Caco-2 (cell line): Measurements from ENCODE around the gene PPP1R12B. TPM values are rescaled to one million over a fixed set of nuclear protein-coding genes. Genes with fewer than 3 reads are reported as not detected.
"Not testable (repeated sequence)": the region's sequence is repeated elsewhere in the genome, so short reads cannot be mapped to it uniquely, and the experiment has no call there.

ENCODE experiments used
- BruUV-seq: library from RNA; stranded (reverse); fragments of 400-500 nt; replicated peaks from 2 replicates; lab custom pipeline; 2021; lab: Mats Ljungman, UMichigan
- CTCF ChIA-PET: fragments of 300-600 bp; sonication (Branson Sonifier 250); formaldehyde crosslinking; loops from one replicate; lab custom pipeline; 2022; ENCODE audit warnings: antibody characterized with exemption; lab: Charles Lee
- POLR2A ChIA-PET: fragments of 300-600 bp; sonication (Branson Sonifier 250); formaldehyde crosslinking; loops from one replicate; lab custom pipeline; 2022; ENCODE audit warnings: antibody characterized with exemption; lab: Charles Lee
- DNase-seq, 2 experiments: peaks; one replicate each; pipeline versions ENCODE4 v3.0.0 to v3.0.0-alpha.2; 2020 to 2022
- H3K27me3 ChIP-seq: replicated peaks from 2 replicates; pipeline ENCODE4 v1.6.0; 2011; ENCODE audit warnings: low read length; ENCODE audit not compliant: control insufficient read depth, insufficient read depth
- H3K36me3 ChIP-seq: 2 replicates; pipeline ENCODE4 v1.5.1; 2011; ENCODE audit warnings: low read length; ENCODE audit not compliant: control insufficient read depth, insufficient read depth
- H3K4me1 ChIP-seq: fragments of 250-450 bp; sonication (Bioruptor Pico); 2 replicates; pipeline ENCODE4 v1.5.1; 2020; ENCODE audit warnings: mild to moderate bottlenecking
- H3K4me3 ChIP-seq: 2 replicates; pipeline ENCODE4 v1.5.1; 2011; ENCODE audit warnings: low read depth, mild to moderate bottlenecking, control low read depth, low read length
- H3K9me3 ChIP-seq: fragments of 250-450 bp; sonication (Bioruptor Pico); 2 replicates; pipeline ENCODE4 v1.5.1; 2020; ENCODE audit warnings: mild to moderate bottlenecking, moderate library complexity
- H3K27ac Mint-ChIP-seq: one replicate; pipeline ENCODE4 v1.8.0; 2022; ENCODE audit warnings: mixed read lengths; ENCODE audit not compliant: unreplicated experiment
- H3K27me3 Mint-ChIP-seq: one replicate; pipeline ENCODE4 v1.8.0; 2022; ENCODE audit warnings: mixed read lengths; ENCODE audit not compliant: insufficient read depth, unreplicated experiment
- H3K36me3 Mint-ChIP-seq: one replicate; pipeline ENCODE4 v1.8.0; 2022; ENCODE audit warnings: mild to moderate bottlenecking, mixed read lengths; ENCODE audit not compliant: insufficient read depth, unreplicated experiment
- H3K4me1 Mint-ChIP-seq: one replicate; pipeline ENCODE4 v1.8.0; 2022; ENCODE audit warnings: low read depth, mixed read lengths; ENCODE audit not compliant: unreplicated experiment
- H3K4me3 Mint-ChIP-seq: one replicate; pipeline ENCODE4 v1.8.0; 2022; ENCODE audit warnings: mild to moderate bottlenecking, moderate library complexity, mixed read lengths; ENCODE audit not compliant: unreplicated experiment
- H3K9me3 Mint-ChIP-seq: one replicate; pipeline ENCODE4 v1.8.0; 2022; ENCODE audit warnings: mixed read lengths; ENCODE audit not compliant: unreplicated experiment
- CTCF ChIP-seq, 2 experiments: fragments of 200-600 bp in 1 of 2; IDR thresholded peaks; 1 replicate in 1 of 2; 2 replicates in 1 of 2; pipeline versions ENCODE4 v1.5.1 to v1.8.0; 2011 to 2022; ENCODE audit warnings: antibody characterized with exemption in 1 of 2, control low read depth in 1 of 2, inconsistent platforms in 1 of 2, low read depth in 1 of 2, low read length in 1 of 2, mild to moderate bottlenecking in 1 of 2, moderate library complexity in 1 of 2; ENCODE audit not compliant: insufficient read depth in 1 of 2, severe bottlenecking in 1 of 2, unreplicated experiment in 1 of 2
- intact Hi-C: fragments of 100-400 bp; cut with micrococcal nuclease; formaldehyde crosslinking; loops from one replicate; pipeline ENCODE4 v1.10.0; 2022; ENCODE audit not compliant: unreplicated experiment
- total RNA-seq: library from RNA; stranded (reverse); gene quantifications from 2 replicates; pipeline ENCODE4 v1.2.3, GENCODE V29; 2022

Gene PPP1R12B
- total RNA-seq, 1 experiment from 2014 or later = 16.4 TPM

- Histone ChIP-seq H3K27me3 (no peaks in the 10 kb centered on the region), H3K9me3 (no peaks in the 10 kb centered on the region), H3K36me3 (no peaks in the 10 kb centered on the region), H3K4me1 (no peaks in the 10 kb centered on the region), H3K4me3 (no peak overlapping the region)
- BruUV-seq = no TSS peak
- TF ChIP-seq CTCF (IDR thresholded peaks at IDR 0.05; ENCODE audit: insufficient read depth in 1 of 2, low read depth in 1 of 2, low read length in 1 of 2, severe bottlenecking in 1 of 2, unreplicated experiment in 1 of 2) = no peak
- no peaks in the 10 kb centered on the region for H3K4me1 Mint-ChIP-seq
- no peak overlapping the region for H3K27ac Mint-ChIP-seq
- H3K9me3 Mint-ChIP-seq = no peaks in the 10 kb centered on the region
- ChIA-PET CTCF (no interaction called here), POLR2A (no interaction called here)
- no peaks in the 10 kb centered on the region for H3K36me3 Mint-ChIP-seq
- intact Hi-C loops = no loop called here
- no peak for DNase-seq
- no peaks in the 10 kb centered on the region for H3K27me3 Mint-ChIP-seq
- no peak overlapping the region for H3K4me3 Mint-ChIP-seq
Observed at GRCh38 chr1:202616355-202616915, 267.9 kb downstream of the PPP1R12B start.

GRCh38 chr1:202619012-202619411 lies 270.5 kb downstream of the PPP1R12B start:
- H3K36me3 ChIP-seq, POLR2A ChIA-PET, H3K9me3 ChIP-seq, H3K4me3 ChIP-seq, DNase-seq, H3K9me3 Mint-ChIP-seq, intact Hi-C loops, H3K27me3 Mint-ChIP-seq, CTCF ChIA-PET, H3K4me1 ChIP-seq, H3K27ac Mint-ChIP-seq, H3K4me3 Mint-ChIP-seq, BruUV-seq, H3K36me3 Mint-ChIP-seq, H3K4me1 Mint-ChIP-seq, H3K27me3 ChIP-seq: not testable (repeated sequence)

- intact Hi-C loops = no loop called here
- ChIA-PET POLR2A (no interaction called here), CTCF (no interaction called here)
- H3K4me3 ChIP-seq = no peak overlapping the region
- no peaks in the 10 kb centered on the region for H3K27me3 ChIP-seq
- no peak for DNase-seq
- Mint-ChIP-seq H3K27me3 (no peaks in the 10 kb centered on the region), H3K4me1 (no peaks in the 10 kb centered on the region), H3K9me3 (no peaks in the 10 kb centered on the region), H3K27ac (no peak overlapping the region), H3K36me3 (no peaks in the 10 kb centered on the region), H3K4me3 (no peak overlapping the region)
- no peaks in the 10 kb centered on the region for H3K36me3 ChIP-seq
- no peaks in the 10 kb centered on the region for H3K9me3 ChIP-seq
- H3K4me1 ChIP-seq = no peaks in the 10 kb centered on the region
- BruUV-seq = no TSS peak
- TF ChIP-seq CTCF (IDR thresholded peaks at IDR 0.05; ENCODE audit: insufficient read depth in 1 of 2, low read depth in 1 of 2, low read length in 1 of 2, severe bottlenecking in 1 of 2, unreplicated experiment in 1 of 2) = no peak
Observed at GRCh38 chr1:202619505-202619904, 271.0 kb downstream of the PPP1R12B start.

- H3K4me3 Mint-ChIP-seq, BruUV-seq, POLR2A ChIA-PET, H3K27me3 ChIP-seq, CTCF ChIA-PET, H3K9me3 ChIP-seq, H3K4me3 ChIP-seq, intact Hi-C loops, H3K36me3 Mint-ChIP-seq, H3K36me3 ChIP-seq, H3K27me3 Mint-ChIP-seq, H3K4me1 ChIP-seq, DNase-seq, H3K4me1 Mint-ChIP-seq, H3K27ac Mint-ChIP-seq, H3K9me3 Mint-ChIP-seq: not testable (repeated sequence)
Observed at GRCh38 chr1:202620036-202620435, 271.5 kb downstream of the PPP1R12B start.
